NCI-H2196 (cell line): ENCODE data around the gene NOL8.

ENCODE experiments used
- DNase-seq: peaks from one replicate; lab custom pipeline; 2025; ENCODE audit not compliant: unreplicated experiment; lab: John Stamatoyannopoulos, UW

Gene NOL8

DNA sequence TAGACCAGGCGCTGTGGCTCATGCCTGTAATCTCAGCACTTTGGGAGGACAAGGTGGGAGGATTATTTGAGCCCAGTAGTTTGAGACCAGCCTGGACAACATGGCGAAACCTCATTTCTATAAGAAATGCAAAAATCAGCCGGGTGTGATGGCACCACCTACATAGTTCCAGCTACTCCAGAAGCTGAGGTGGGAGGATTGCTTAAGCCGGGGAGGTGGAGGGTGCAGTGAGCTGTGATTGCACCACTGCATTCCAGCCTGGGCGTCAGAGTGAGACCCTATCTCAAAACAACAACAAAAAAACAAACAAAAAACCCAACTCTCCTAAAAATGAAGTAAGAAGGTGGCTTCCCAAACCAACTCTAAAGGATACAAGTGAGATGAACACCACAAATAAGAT, 54.6 kb downstream of the NOL8 start:
- DNase-seq: no peak

DNA sequence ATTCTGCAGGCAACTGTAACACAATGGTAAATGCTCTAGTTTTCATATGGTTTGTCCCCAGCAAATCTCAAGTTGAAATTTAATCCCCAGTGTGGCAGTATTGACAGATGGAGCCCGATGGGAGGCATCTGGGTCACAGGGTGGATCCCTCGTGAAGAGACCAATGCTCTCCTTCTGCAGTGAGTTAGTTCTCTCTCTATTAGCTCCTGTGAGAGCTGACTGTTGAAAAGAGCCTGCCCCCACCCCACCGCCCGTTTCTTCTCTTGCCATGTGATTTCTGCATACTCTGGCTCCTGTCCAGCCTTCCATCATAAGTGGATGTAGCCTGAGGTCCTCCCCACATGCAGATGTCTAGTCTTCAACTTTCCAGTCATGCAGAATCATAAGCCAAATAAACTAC, 58.7 kb downstream of the NOL8 start:
- no peak for DNase-seq

DNA sequence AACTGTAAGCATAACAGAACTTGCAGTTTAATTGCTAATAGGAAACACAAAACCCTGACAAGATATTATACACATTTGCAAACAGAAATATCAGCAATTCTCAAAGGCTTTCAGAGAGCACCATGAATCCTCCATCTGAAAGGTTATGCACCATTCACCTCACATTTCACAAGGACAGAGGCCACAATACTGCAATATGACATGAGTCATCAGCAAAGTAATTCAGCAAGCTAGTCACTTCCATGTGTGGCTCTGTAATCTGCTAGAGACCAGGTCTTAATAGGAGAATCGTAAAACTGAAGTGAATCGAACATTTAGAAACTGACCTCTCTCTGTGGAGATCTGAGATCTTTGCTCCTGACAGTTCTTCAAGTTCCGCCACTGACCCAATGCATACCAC, 60.0 kb downstream of the NOL8 start:
- DNase-seq: no peak

DNA sequence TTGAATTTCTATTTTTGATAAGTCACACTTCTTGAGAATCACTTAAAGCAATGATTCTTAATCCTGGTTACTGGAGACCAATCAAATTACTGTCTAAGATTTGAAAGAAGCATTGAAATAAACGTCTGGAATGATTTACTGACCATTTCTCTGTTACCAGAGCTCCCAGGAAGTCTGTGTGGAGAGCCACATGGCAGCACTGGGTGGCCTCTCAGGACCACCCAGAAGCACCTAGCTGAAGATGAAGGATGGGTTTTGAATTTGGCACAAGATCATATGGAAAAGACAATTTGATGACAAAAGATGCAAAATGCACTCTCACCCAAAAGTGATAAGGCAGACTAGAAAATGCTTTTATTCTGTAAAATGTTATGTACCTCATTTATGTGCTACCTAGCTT, 62.0 kb downstream of the NOL8 start:
- no peak for DNase-seq

DNA sequence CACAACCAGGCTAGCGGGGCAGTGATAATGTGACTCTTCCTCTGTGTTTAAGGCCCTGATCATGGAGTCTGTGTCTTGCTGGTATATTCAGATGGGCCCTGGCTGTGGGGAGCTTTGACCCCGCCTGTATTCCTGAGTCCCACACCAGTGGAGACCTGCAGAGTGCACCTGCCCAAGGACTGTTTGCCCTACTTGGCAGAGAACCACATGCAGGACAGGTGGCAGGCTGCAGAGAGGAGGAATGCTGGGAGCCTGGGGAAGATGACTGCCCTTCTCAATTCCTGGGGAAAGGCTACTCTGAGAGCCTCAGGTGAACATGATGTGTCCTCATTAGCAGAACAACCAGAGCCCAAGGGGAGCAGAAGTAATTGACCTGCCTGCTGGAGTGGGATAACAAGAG, 67.8 kb downstream of the NOL8 start:
- peak; percentile 47 for DNase-seq

DNA sequence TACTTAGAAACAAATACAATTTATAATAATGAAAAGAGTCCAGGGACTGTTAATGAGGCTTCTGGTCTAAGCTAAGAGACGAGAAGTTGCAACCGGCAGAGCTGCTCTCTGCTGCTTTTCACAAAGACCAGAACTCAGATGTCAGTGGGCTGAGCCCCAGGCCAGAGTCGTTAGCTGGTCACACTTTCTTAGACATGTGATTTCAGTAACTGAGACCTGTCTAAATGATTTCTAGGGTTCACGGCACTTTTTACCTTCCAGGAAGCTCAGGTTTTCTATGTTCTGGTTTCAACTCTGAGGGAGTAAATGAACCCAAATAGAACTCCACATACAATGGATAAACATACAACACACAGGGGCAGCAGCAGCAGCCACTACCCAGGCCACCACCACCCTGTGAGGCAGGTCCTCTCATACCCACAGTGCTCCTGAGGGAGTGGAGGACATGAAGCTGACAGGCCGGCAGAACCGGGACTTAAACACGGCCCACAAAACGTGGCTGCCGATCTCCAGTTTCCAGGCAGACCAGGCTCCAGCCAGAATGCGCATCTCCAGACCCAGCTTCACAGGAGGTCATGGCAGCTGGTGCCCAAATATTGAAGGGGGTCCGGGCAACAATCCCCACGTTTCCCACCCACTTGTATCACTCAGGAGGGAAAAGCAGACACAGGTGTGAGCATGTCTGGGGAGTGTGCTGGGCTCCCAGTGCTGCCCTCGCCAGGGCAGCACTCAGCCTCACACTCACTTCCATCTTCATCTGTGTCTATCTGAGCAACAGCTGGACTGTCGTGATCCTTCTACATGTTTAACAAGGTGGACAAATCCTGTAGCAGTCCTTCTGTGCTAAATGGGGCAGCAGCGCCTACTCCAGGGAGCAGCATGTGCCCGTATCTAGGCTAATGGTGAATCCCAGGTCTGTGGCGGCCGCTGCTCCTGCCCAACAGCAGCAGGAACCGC, 70.5 kb downstream of the NOL8 start:
- DNase-seq: no peak

DNA sequence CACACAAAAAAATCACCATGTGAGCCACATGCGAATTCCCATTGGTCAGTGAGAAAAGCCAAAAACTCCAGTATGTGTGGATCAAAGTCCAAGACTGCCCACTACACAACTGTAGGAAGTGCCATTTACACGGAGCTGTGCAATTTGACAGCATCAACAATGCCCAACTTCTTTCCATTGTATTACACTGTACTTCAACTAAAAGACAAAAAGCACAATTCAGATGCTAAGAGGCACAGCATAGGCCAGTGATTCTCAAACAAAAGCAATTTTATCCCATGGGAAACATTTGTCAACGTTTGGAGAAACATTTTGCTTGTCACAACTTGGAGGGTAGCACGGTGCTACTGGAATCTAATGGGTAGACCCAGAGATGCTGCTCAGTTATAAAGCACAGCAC, 71.5 kb downstream of the NOL8 start:
- DNase-seq: no peak

DNA sequence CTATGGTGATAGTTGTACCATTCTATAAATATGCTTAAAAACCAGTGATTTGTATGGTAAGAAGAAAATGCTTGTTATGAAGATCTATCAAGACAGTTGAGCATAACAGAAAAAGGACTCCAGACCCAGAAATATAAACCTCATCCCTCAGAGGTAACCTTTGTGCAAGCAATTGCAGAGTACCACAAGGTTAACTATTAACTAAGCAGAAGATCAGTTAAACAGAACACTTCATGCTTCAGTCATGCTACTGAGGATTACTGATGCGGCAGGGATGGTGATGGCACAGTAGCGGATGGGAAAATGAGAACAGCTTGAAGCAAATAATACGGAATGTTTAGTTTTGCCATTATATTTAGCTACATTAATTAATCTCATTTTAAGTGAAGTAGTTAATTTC, 77.2 kb downstream of the NOL8 start:
- no peak for DNase-seq
